Calu3 (cell line): ENCODE results near the gene ADRA2A. TPM values are rescaled to one million over a fixed set of nuclear protein-coding genes. Genes with fewer than 3 reads are reported as not detected.

Experiments
- BruUV-seq: library from RNA; stranded (reverse); fragments of 400-500 nt; replicated peaks from 2 replicates; lab custom pipeline; 2021; lab: Mats Ljungman, UMichigan
- CTCF ChIA-PET: fragments of 300-600 bp; sonication (Branson Sonifier 250); formaldehyde crosslinking; loops from one replicate; lab custom pipeline; 2022; ENCODE audit warnings: antibody characterized with exemption; lab: Charles Lee
- DNase-seq: peaks from one replicate; pipeline ENCODE4 v3.0.0; 2022
- H3K27ac Mint-ChIP-seq: one replicate; pipeline ENCODE4 v1.8.0; 2022; ENCODE audit warnings: mixed read lengths; ENCODE audit not compliant: unreplicated experiment
- H3K27me3 Mint-ChIP-seq: one replicate; pipeline ENCODE4 v1.8.0; 2022; ENCODE audit warnings: mixed read lengths; ENCODE audit not compliant: unreplicated experiment
- H3K36me3 Mint-ChIP-seq: one replicate; pipeline ENCODE4 v1.8.0; 2022; ENCODE audit warnings: mild to moderate bottlenecking, moderate library complexity, mixed read lengths; ENCODE audit not compliant: insufficient read depth, unreplicated experiment
- H3K4me1 Mint-ChIP-seq: one replicate; pipeline ENCODE4 v1.8.0; 2022; ENCODE audit warnings: mild to moderate bottlenecking, low read depth, mixed read lengths; ENCODE audit not compliant: unreplicated experiment
- H3K4me3 Mint-ChIP-seq: one replicate; pipeline ENCODE4 v1.8.0; 2022; ENCODE audit warnings: mild to moderate bottlenecking, low read depth, moderate library complexity, mixed read lengths; ENCODE audit not compliant: unreplicated experiment
- H3K9me3 Mint-ChIP-seq: one replicate; pipeline ENCODE4 v1.8.0; 2022; ENCODE audit warnings: low read depth, mixed read lengths; ENCODE audit not compliant: unreplicated experiment
- intact Hi-C: fragments of 100-400 bp; cut with micrococcal nuclease; formaldehyde crosslinking; loops from one replicate; pipeline ENCODE4 v1.10.0; 2022; ENCODE audit not compliant: unreplicated experiment
- total RNA-seq: library from RNA; stranded (reverse); gene quantifications from 2 replicates; pipeline ENCODE4 v1.2.3, GENCODE V29; 2022
- TF ChIP-seq, protein P1 (sequence below): fragments of 200-600 bp; IDR thresholded peaks from one replicate; pipeline ENCODE4 v1.8.0; 2022; ENCODE audit warnings: antibody characterized with exemption; ENCODE audit not compliant: unreplicated experiment

The ADRA2A gene
- total RNA-seq, 1 experiment from 2014 or later, result 5.4 TPM

DNA sequence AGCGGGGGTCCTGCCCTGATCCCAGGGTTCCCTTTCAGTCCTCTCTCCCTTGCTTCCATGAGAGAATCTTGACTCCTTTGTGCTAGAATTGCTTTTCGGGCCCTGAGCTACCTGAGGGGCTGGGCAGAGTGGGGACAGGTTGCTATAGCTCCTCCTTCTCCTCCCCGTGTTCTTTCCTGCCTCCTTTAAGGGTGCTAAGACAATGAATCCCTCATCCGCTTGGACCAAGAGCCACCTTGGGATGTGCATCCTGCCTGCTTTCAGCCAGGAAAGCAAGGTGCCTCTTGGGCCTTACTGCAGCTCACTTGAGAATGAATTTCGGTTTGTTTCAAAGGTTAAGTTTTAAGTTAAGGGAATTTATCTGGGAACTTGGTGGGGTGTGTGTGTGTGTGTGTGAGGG lies 53.6 kb downstream of the ADRA2A start:
- H3K27me3 Mint-ChIP-seq, result no peaks in the 10 kb centered on the region
- H3K27ac Mint-ChIP-seq, result peak overlapping the region; percentile 70
- BruUV-seq, result no TSS peak
- H3K9me3 Mint-ChIP-seq, result no peaks in the 10 kb centered on the region
- no peak for DNase-seq
- no peaks in the 10 kb centered on the region for H3K36me3 Mint-ChIP-seq
- no peak overlapping the region for H3K4me3 Mint-ChIP-seq
- CTCF ChIA-PET, result interaction anchor here (1.7 kb wide), 1 partner anchor 54 kb away, joined by 6 read pairs; the partner anchor contains the start of gene ADRA2A
- peaks cover 9% of the 10 kb centered on the region for H3K4me1 Mint-ChIP-seq
- TF ChIP-seq, protein P1, sequence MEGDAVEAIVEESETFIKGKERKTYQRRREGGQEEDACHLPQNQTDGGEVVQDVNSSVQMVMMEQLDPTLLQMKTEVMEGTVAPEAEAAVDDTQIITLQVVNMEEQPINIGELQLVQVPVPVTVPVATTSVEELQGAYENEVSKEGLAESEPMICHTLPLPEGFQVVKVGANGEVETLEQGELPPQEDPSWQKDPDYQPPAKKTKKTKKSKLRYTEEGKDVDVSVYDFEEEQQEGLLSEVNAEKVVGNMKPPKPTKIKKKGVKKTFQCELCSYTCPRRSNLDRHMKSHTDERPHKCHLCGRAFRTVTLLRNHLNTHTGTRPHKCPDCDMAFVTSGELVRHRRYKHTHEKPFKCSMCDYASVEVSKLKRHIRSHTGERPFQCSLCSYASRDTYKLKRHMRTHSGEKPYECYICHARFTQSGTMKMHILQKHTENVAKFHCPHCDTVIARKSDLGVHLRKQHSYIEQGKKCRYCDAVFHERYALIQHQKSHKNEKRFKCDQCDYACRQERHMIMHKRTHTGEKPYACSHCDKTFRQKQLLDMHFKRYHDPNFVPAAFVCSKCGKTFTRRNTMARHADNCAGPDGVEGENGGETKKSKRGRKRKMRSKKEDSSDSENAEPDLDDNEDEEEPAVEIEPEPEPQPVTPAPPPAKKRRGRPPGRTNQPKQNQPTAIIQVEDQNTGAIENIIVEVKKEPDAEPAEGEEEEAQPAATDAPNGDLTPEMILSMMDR, result no peak
- intact Hi-C loops, result loop anchor here (10.0 kb wide), 1 partner anchor 206 kb away; no protein-coding TSS in a partner anchor

Other genes with a start within 250 kb of the ADRA2A start
- 17.8 and 26.1 TPM in 2 replicates for gene PDCD4, start 205.1 kb upstream of the ADRA2A start, total RNA-seq
- gene BBIP1, start 157.8 kb upstream of the ADRA2A start, total RNA-seq, result 14.8 and 15.8 TPM in 2 replicates
- gene SHOC2, start 157.4 kb upstream of the ADRA2A start, total RNA-seq, result 29.9 and 33.5 TPM in 2 replicates